ENCODE data around the gene LKAAEAR1. TPM values are rescaled to one million over a fixed set of nuclear protein-coding genes. Genes with fewer than 3 reads are reported as not detected.

LKAAEAR1 gene
- total and polyA plus RNA-seq, 2 of the 13 experiments (the other 11 are each of a cell fraction or from before 2014, with no cell fraction given), result not detected

- peak; percentile 94 for TF ChIP-seq UBTF (CRISPR knock-in tag; IDR thresholded peaks at IDR 0.05)
- TF ChIP-seq ATM (IDR thresholded peaks at IDR 0.05; ENCODE audit: borderline replicate concordance), result no peak
- TF ChIP-seq NONO (IDR thresholded peaks at IDR 0.05), result no peak
- TF ChIP-seq NONO (CRISPR knock-in tag; conservative IDR thresholded peaks at IDR 0.05), result 0 out of 2 replicates have a peak, but pooled peaks have one; percentile 56
- peak; percentile 96 for TF ChIP-seq SSRP1 (CRISPR knock-in tag; IDR thresholded peaks at IDR 0.05)
- peak; percentile 13; the same call in 1 of the 2 replicates for TF ChIP-seq SOX5 (CRISPR knock-in tag; IDR thresholded peaks at IDR 0.05; ENCODE audit: borderline replicate concordance)
- TF ChIP-seq DPF2 (CRISPR knock-in tag; IDR thresholded peaks at IDR 0.05; ENCODE audit: borderline replicate concordance, low read depth), result no peak; the same call in 1 of the 2 replicates
- 0 out of 2 replicates have a peak, but pooled peaks have one; percentile 22 for TF ChIP-seq ZNF710 (CRISPR knock-in tag; IDR thresholded peaks at IDR 0.05; ENCODE audit: borderline replicate concordance)
- TF ChIP-seq RARA (CRISPR knock-in tag; IDR thresholded peaks at IDR 0.05), result peak; percentile 11; the same call in 1 of the 2 replicates
- TF ChIP-seq ZFP90 (CRISPR knock-in tag; IDR thresholded peaks at IDR 0.05; ENCODE audit: borderline replicate concordance), result no peak; the same call in 1 of the 2 replicates
- no peak for TF ChIP-seq MAFG (CRISPR knock-in tag; IDR thresholded peaks at IDR 0.05)
- peak; percentile 64; the same call in 1 of the 2 replicates for TF ChIP-seq ZNF12 (CRISPR knock-in tag; IDR thresholded peaks at IDR 0.05)
- no peak for TF ChIP-seq ZNF800 (CRISPR knock-in tag; IDR thresholded peaks at IDR 0.05)
- TF ChIP-seq ZEB1 (IDR thresholded peaks at IDR 0.05; ENCODE audit: insufficient replicate concordance, low read depth), result peak; percentile 47
- TF ChIP-seq FOXO1 (CRISPR knock-in tag; IDR thresholded peaks at IDR 0.05), result peak; percentile 71
- peak; percentile 89; the same call in 1 of the 2 replicates for TF ChIP-seq GLI4 (CRISPR knock-in tag; IDR thresholded peaks at IDR 0.05; ENCODE audit: borderline replicate concordance)
- peak; percentile 63; the same call in 1 of the 2 replicates for TF ChIP-seq GMEB1 (CRISPR knock-in tag; IDR thresholded peaks at IDR 0.05; ENCODE audit: borderline replicate concordance)
- TF ChIP-seq ZNF83 (CRISPR knock-in tag; IDR thresholded peaks at IDR 0.05; ENCODE audit: borderline replicate concordance), result peak; percentile 87
Observed at GRCh38 chr20:64042054-64042781, 42.0 kb downstream of the LKAAEAR1 start (continued).

Measured in HepG2 (cell line).